T-helper 2 cell (primary cell): ENCODE data around the gene MYO9B.
"Not testable (repeated sequence)": the region's sequence is repeated elsewhere in the genome, so short reads cannot be mapped to it uniquely, and the experiment has no call there.

ENCODE experiments used
- DNase-seq, 5 experiments: peaks; one replicate each; pipeline versions ENCODE4 v3.0.0 to v3.0.0-alpha.2; 2012 to 2022

Gene MYO9B

DNA sequence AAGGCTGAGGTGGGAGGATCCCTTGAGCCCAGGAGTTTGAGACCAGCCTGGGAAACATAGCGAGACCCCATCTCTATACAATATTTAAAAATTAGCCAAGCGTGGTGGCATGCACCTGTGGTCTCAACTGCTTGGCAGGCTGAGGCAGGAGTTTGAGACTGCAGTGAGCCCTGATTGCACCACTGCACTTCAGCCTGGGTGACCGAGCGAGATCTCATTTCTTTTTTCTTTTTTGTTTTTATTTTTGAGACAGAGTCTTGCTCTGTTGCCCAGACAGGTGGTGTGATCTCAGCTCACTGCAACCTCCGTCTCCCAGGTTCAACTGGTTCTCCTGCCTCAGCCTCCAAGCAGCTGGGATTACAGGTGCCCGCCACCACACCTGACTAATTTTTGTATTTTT is 116.2 kb downstream of the MYO9B start:
- not testable (repeated sequence) for DNase-seq

DNA sequence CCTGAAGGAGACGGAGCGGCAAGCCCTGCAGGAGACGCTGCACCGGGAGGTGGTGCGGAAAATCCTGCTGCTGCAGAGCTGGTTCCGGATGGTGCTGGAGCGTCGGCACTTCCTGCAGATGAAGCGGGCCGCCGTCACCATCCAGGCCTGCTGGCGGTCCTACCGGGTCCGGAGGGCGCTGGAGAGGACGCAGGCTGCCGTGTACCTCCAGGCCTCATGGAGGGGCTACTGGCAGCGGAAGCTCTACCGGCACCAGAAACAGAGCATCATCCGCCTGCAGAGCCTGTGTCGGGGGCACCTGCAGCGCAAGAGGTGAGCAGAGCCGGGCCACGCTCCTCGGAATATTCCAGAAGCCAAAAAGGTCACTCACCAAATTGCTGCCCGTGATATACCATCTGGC is 117.2 kb downstream of the MYO9B start:
- no peak for DNase-seq

GRCh38 chr19:17194608-17195007 is 119.0 kb downstream of the MYO9B start:
- DNase-seq: no peak

- DNase-seq: no peak
These were observed 119.5 kb downstream of the MYO9B start for GRCh38 chr19:17195106-17195505.

DNA sequence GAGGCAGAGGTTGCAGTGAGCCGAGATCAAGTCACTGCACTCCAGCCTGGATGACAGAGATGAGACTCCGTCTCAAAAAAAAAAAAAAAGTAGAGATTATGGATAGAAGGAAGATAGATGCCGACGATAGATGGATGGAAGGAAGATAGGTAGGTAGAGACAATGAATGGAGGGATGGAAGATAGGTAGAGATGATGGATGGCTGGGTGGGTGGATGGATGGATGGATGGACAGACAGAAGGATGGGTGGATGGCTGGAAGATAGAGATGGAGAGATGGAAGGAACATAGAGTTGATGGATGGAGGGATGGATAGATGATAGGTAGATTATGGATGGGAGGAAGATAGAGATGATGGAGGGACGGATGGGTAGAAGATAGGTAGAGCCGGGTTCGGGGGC is 121.0 kb downstream of the MYO9B start:
- no peak for DNase-seq

- no peak for DNase-seq
These were observed 122.1 kb downstream of the MYO9B start for GRCh38 chr19:17197666-17198065.

GRCh38 chr19:17200408-17201079 is 125.0 kb downstream of the MYO9B start:
- DNase-seq: no peak

DNA sequence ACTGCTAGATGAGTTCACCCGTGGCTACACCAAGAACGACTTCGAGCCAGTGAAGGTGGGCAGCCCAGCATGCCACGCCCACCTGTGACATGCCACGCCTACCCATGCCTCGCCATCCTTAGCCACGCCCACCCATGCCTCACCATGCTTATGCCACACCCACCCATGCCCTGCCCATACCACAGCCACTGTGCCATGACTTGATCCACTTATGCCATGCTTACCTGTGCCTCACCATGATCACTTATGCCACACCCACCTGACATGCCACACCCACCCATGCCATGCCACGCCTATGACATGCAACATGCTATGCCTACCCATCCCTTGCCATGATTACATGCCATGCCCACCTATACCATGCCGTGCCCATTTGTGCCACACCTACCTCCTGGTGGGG is 126.7 kb downstream of the MYO9B start:
- DNase-seq: peak in 1 of 5 experiments; percentile 43

GRCh38 chr19:17202713-17203112 is 127.1 kb downstream of the MYO9B start:
- DNase-seq: no peak

DNA sequence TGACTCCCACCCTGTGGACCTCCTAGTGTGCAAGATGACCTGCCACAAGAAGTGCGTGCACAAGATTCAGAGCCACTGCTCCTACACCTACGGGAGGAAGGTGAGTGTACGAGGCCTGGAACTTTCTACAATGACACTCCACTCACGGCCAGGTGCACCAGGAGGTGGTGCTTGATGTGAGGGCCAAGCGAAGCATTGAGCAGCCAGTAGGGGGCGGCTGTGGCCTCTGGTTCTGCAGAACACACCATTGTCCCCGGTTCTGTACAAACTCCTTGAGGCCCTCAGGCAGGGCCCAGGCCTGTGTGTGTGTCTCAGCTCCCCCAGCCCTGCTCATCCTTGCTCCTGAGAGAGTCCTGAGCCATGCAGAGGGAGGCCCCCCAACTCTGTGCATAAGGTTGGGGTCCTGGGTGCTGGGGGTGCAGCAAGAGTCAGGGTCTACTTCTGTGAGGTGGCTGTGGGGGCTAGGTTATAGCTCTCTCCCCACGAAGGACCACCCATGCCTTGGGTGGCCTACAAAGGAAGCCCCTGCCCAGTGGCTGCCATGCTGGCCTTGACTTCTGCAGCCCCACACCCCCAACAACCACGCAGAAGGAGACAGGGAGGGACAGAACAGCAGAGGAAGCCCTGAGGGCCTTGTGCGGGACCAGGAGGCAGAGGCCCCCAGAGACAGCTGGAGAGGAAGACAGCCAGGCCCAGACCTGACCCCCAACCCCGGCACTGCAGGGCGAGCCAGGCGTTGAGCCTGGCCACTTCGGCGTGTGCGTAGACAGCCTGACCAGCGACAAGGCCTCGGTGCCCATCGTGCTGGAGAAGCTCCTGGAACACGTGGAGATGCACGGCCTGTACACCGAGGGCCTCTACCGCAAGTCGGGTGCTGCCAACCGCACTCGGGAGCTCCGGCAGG is 129.9 kb downstream of the MYO9B start:
- peak; percentile 24 to 64 (median 40) for DNase-seq

GRCh38 chr19:17206736-17207581 is 131.4 kb downstream of the MYO9B start:
- no peak for DNase-seq

DNA sequence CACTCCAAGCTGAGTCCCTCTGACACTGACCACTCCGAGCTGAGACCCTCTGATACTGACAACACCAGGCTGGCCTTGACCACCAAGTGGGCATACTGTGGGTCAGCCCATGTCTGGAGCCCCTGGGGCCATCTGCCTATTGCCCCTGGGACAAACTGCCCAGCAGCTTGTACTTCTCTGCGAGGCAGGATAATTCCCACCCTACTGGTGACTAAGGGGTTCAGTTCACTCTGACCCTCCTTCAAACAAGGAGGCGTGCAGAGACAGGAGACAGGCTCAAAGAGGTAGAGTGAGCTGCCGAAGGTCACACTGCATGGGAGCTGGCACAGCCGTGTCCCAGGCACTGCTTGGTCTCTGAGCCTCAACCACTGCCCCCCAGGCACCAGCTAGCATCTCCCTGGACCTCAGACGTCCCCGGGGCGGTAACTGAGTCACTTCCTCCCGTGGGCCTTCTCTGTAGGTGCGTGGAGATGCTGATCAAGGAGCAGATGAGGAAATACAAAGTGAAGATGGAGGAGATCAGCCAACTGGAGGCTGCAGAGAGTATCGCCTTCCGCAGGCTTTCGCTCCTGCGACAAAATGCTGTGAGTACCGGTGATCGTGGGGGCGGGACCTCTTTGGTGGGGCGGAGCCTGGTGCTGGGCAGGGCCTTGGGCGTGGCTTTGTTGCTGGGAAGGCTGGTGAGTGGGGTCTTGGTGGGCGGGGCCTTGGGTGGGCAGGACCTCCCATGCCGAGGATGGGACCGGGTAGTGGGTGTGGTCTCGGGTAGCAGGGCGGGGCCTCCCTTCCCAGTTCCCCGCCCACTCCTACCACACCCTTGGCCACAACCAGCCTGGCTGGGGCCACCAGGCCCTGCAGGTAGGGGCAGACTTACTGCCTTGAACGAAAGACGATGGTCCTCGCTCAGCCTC is 133.8 kb downstream of the MYO9B start:
- peak in 2 of 5 experiments; percentile 33 to 45 for DNase-seq

DNA sequence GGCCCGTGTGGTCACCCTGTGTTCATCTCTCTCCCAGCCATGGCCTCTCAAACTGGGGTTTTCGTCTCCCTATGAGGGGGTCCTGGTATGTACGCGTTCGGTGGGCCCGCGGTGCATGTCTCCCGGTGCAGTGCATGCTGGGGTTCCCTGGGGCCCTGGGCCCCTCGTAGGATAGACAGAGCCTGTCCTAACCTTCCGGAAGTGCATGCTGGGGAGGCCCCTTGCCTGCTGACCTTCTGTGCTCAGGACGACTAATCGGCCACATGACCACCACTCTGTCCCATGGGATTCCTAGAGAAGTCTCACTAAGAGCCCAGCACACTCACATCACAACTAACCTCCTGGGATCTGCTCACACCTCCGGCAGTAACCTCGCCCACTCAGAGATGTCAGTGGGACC is 134.7 kb downstream of the MYO9B start:
- no peak for DNase-seq

DNA sequence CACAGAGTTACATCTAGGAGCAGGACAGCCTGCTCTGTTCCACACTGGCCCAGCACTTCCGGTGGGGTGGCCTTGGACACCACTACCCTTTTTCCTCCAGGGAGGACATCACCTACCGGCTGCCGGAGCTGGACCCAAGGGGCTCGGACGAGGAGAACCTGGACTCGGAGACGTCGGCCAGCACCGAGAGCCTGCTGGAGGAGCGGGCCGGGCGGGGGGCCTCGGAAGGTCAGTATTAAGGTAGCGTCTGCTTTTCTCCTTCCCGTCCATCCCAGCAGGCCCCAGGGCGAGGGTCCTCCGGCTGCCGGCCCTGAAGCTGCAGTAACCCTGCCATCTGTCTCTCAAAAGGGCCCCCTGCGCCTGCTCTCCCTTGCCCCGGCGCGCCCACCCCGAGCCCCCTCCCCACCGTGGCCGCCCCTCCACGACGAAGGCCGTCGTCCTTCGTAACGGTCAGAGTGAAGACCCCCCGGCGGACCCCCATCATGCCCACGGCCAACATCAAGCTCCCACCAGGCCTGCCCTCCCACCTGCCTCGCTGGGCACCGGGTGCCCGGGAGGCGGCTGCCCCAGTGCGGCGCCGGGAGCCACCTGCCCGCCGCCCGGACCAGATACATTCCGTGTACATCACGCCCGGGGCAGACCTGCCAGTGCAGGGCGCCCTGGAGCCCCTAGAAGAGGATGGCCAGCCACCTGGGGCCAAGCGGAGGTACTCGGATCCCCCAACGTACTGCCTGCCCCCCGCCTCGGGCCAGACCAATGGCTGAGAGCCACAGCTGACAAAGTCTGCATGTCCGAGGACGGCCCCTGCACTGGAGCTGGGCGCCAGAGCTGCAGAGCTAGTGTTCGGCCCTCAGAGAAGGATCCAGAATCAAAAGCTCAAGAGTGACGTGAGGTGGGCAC is 136.2 kb downstream of the MYO9B start:
- DNase-seq: no peak

- DNase-seq: no peak
These were observed 137.8 kb downstream of the MYO9B start for GRCh38 chr19:17213334-17213733.

DNA sequence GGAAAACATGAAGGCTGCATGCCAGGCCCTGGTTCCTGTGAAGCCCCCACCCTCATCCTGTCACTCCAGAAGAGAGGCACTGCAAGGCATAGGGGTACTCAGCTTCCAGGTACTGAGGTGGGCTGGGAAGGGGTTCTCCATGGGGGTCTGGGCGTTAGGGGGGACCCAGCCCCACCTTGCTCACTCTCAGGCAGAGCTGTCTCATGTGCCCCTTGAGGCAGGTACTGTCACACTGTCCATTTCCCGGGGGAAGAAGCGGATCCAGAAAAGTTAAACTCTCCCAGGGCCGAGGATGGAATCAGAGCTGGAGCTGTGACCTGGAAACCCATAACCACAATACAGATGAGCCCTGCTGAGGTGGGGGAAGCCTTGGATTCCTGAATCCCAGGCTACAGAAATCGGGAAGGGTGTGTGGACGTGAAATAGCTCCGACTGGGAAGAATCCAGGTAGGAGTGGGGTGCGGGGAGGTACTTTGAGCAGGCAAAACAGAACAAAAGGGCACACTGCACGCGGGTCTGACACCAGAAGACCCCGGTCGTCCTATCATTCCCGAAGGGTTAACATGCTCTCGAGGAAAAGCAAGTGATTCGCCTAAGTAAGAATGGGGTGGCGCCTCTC is 139.0 kb downstream of the MYO9B start:
- DNase-seq: no peak

DNA sequence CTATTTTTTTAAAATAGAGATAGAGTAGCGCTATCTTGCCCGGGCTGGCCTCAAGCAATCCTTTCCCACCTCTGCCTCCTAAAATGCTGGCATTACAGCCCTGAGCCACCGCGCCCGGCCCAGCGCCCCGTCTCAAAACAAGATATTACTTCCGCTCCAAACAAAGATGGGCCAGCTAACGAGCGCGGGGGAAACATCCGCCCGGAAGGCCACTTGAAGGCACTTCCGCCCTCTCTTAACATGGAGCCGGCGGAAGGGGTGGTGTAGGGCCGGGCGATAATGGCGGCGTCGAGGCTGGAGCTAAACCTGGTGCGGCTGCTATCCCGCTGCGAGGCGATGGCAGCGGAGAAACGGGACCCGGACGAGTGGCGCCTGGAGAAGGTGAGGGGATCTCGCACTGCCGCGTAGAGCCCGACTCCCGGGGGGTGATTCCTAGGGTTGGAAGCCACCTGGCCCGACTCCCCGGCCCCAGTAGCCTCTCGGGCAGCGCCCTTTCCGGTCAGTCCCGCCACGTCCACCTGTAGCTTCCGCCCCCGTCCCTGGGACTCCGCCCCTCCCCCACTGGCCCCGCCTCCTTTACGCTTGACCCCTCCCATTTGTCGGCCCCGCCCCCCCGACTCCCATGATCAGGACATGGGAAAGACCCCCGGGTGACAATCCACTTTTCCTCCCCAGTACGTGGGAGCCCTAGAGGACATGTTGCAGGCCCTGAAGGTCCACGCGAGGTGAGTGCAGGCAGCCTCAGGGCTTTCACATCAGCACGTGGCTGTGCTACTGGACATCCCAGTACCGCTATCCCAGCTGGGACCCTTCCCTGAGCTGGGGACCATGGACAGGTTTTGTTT is 139.8 kb downstream of the MYO9B start, which contains the start of gene USE1:
USE1 (plus strand) TSS at position 231 of the 845 bp plus-strand sequence; CDS start at position 280, 49 bp downstream.
- DNase-seq: peak; percentile 71 to 96 (median 80)

DNA sequence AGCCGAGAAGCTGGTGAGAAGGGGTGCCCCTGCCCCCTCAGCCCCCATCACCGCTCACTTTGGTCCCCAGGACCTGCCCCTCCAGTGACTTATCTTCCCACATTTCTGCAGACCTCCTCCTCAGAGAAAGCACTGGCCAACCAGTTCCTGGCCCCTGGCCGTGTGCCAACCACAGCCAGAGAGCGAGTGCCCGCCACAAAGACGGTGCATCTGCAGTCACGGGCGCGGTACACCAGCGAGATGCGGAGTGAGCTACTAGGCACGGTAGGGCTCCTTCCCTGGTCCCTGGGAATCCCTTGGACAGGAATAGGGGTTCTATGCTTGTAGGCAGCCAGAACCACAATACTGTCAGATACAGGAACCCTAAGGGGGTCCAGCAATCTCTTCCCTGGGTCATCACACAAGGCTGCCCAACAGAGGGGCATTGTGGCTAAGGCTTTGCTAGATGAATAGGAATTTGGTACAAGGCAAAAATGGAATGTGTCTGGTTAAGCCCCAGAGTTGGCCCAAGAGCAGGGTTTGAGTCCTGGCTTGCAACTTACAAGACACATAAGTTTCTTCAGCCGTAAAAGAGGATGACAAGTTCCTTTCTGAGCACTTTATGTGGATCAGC is 140.6 kb downstream of the MYO9B start:
- DNase-seq: no peak

DNA sequence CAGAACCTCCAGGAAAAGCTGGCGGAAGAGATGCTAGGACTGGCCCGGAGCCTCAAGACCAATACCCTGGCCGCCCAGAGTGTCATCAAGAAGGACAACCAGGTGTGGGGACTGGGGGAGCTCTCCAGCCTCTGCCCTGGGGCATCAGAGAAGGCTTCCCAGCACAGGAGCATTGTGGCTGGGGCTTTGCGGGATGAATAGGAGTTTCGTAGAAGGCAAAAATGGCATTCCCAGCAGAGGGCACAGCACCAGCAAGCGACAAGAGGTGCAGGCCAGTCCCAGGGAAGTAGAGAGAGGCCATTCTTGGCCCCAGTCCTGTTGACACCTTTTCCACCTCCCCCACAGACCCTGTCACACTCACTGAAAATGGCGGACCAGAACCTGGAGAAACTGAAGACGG is 143.7 kb downstream of the MYO9B start:
- no peak for DNase-seq
